HG03469 (cell line): Measurements from ENCODE around the gene CCL16.

Source experiments
- ATAC-seq: cut with Tn5 transposase; IDR thresholded peaks from one replicate; pipeline ENCODE4 v1.9.1; 2021; ENCODE audit warnings: mild to moderate bottlenecking, moderate library complexity, moderate number of reproducible peaks; ENCODE audit not compliant: unreplicated experiment

CCL16 gene

DNA sequence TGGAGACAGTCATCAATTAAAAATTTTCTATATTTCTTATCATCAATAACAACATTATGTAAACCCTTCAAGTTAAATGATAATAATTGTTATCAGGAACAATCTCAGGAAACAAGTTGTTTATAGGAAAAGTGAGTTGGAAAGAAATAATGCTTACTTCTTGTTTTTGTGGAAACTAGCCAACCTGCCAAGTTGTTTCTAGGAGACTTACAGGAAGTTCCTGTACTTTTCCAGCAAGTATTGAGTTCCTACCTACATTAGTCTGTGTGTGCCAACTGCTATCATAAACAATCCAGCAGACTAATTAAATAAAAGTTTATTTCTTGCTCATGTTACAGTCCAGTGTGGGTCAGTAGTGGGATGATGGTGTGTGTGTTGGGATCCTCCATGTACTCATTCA is 6.9 kb upstream of the CCL16 start:
- ATAC-seq, result no peak

DNA sequence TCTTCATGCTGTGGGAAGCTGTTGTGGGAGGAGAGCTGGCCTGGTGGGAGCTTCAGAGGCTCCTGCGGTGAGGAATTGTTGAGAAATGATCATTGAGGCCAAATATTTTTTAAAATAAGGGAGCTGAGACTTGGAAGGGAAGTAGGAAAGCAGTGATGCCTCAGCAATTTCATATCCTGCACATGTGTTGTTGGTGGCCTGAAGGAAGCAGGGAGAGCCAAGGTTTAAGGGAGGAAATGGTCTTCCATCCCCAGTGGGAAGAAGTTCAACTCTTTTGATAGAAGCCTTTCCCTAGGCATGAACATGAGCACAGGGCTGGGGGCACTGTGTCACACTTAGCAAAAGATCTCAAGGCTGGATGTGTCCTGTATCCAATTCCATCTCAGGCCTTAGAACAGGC is 5.3 kb upstream of the CCL16 start, which contains the start of gene CCL14:
Gene CCL14, minus strand, starts transcription at position 87 of the 400 bp plus-strand sequence. Its CDS starts 80 bp downstream, at position 7.
- ATAC-seq, result no peak

DNA sequence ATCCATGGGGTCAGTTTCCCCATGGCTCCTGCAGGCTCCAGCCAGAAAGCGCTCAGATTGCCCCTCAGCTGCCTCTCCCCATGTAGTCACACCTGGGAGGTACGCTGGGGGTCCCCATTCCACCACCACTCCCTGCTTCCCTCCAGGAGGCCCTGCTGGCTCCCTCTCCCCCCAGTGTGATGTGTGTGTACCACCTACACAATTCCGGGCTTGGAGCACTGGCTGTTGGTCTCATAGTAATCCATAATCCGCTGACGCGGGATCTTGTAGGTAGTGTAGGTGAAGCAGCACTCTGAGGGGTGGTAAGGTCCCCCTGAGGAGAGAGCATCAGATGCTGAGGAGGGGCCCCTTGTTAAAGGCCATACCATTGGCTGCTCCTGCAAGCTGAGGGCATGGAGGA is 2.8 kb upstream of the CCL16 start:
- ATAC-seq, result no peak

DNA sequence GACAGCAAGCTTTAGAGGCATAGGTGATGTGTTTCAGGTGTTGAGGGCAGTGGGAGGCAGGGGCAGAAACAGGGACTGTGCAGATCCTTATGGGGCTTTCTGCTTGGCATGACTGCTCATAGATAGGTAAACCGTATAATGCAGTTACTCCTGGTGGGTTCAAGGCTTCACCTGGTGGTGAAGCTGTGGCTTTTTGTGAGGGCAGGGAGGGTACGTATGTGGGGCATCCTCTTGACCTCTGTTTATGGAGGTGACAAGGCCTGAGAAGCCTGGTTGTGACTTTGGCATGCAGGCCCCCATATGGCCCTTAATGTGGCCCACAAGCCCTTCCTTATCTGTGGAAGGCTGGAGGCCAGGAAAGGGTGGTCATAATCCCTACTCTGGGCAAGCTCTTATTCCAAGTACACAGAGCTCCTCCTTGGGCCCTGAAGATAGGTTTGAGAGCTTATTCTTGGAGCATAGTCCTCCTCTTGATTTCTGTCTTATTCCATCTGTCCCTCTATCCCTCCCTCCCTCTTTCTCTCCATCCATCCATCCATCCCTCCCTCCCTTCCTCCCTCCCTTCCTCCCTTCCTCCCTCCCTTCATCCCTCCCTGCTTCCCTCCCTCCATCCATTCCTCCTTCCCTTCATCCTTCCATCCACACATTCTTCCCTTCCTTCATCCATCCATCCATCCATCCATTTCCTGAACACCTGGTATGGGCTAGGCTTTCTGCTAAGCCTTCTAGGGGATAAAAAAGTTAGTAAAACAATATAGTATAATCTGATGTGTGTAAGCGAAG is 1.3 kb upstream of the CCL16 start:
- ATAC-seq, result no peak

DNA sequence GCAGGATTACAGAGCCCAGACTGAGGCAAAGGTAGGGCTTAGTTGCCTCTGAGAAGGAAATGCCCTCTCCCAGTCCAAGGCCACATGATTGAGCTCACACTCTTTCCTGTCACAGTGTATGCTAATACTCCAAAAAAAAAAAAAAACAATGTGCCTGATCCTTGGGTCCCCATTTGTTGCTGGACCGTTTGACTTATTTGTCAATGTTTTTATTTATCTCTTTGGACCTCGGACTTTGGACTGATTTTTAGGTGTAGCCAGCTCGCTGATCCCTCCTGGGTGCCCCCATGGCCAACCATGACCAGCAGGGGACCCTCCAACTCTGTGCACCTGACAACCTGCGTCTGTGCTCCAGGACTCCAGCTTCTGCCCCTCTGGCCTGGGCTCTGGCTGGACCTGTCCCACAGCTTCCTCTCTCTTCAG is 622 bp upstream of the CCL16 start:
- ATAC-seq, result no peak

DNA sequence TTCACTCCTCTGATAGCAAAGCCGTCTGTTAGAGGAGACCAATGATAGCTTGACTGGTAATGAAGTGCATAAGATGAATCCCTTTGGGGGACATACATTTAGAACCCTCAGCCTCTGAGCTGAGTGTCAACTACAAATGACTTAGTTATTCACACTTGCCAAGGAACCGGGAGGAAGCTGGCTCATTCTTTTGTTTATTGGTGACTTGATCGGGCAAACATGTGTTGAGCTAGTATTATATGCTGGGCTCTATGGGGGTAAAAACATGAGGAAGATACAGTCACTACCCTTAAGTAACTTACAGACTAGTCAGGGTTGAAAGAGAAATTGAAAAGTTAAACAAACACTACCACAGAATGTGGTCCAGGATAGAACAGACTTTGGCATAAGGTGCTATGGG is 3.0 kb downstream of the CCL16 start:
- no peak for ATAC-seq

DNA sequence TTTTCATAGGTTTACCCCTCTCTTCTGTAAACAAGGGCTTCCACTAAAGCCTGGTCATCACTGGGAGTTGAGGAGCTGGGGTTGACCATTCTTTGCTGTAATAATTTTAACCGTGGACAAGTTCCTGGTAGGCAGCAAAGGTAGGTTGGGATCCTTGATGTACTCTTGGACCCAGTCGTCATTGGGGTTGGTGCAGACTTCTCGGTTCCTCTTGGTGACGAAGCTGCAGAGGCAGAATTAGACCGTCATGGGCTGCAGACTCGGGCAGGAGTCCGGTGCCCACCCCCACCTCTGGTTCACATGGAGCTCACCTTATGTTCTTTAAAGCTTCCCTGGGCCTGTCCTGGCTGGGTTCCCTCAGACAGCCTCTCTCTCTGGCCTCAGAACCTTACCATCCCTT is 3.8 kb downstream of the CCL16 start:
- no peak for ATAC-seq

DNA sequence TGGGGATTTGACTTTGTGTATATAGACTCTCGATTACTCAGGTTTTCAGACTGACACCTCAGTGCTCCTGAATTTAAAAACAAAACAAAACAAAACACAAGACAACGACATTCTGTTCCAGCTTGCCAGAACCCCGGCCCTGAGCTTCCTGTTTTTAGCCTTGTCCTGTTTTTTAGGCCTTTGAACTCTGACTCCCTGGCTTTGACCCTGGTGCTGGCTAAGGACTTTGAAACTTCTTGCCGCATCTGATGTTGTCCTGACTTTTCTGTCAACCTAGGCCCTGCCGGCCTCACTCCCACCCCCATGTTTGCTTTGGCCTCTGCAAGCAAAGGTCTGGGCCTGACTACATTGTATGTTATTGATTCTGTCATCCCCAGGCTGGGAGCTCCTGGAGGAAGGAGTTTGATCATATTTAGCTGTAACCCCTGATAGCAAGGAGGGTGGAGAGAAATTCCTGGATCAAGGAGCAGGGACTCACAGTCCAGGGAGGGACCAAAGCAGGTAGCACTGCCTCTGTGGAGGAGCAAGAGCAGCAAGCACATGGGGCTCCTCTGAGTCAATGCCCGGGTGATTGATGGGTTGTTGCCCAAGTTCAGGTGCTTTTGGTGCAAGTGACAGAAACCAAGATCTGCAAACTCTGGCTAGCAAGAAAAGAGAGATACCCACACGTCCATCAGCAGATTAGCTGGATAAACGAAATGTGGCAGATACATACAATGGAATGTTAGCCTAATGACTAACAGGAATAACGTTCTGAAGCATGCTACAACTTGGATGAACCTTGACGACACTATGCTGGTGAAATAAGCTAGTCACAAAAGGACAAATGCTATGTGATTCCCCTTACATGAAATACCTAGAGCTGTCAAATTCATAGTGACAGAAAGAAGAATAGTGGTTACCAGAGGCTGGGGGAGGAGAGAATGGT is 7.7 kb downstream of the CCL16 start:
- no peak for ATAC-seq

DNA sequence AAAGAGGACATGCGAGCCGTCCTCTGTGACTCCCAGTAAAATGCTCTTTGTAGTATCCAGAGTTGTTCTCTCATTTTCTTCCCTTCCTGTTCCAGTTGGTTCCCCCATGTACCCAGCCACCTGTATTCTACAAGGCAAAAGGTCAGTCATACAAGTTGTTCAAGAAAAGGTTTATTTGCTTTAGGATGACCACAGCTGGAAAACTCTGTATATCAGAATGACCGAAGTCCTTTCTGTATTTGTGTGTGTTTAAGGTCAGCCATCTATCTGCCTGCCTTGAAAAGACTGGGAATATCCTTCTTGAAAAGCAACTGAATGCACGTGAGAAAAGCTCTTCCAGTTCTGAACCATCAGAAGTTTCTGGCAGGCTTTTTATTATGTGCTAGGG is 8.4 kb downstream of the CCL16 start:
- ATAC-seq, result no peak

DNA sequence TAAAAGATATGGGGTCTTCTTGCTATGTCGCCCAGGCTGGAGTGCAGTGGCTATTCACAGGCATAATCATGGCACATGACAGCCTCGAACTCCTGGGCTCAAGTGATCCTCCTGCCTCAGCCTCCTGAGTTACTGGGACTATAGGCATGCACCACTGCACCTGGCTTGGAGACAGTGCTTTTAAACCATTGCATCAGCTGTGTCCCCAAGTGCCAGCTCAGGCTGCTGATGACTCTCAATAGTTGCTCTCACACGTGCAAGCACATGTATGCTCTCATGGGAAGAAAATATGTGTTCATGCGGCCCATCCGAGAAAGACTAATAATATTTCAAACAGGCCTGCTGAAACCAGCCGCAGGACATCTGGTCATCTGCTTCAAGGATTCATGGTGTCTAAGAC is 8.8 kb downstream of the CCL16 start:
- ATAC-seq, result no peak

DNA sequence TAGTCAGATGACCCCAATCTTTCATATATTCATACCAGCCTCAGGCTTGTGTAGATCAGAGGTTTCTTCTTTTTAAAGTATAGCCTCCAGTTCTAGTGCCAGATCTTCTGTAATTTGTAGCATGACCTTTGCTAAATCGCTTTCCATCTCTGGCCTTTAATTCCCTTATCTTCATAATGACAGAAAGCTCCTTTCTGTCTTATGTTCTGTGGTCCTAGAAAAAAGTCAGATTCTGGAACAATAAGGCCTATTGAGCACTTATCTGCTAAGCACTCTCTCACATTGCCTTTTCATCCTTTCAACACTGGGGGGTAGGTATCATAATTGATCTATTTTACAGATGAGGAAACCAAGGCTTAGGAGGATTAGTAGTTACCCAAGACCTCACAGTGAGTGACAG is 9.2 kb downstream of the CCL16 start:
- ATAC-seq, result no peak

DNA sequence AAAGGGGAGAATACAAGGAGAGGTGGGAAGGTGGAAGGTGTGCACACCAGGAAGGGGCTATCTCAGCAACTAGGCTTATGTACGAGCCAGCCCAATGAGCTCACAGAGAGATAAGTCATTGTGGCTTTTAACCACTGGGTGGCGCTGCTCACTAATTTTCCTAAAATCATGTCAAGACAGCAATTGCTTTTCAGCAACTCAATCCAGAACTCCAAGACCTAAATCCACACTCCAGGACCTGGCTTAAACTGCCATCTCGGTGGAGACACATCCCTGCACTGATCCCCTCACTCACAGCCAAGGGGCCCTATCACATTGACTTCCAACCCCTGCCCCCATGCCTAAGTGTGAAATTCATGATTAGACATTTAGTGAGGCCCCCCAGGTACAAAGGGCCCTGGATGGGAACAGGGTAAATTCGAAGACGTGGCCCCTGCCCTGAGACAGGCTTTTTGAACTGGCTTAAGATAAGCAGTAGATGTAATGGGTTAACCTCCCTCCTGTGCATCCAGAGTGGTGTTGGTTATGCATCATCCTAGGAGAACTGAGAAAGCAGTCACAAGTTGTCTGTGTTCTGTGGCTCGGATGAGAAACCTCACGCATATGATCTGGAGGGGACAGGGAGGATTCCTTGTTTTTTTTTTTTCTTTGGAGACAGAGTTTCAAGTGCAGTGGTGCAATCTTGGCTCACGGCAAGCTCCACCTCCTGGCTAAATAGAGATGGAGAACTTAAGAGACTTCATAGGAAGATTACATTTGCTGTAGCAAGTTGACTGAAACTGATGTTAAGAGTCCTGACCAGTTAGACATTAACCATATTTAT is 11.5 kb downstream of the CCL16 start:
- no peak for ATAC-seq

DNA sequence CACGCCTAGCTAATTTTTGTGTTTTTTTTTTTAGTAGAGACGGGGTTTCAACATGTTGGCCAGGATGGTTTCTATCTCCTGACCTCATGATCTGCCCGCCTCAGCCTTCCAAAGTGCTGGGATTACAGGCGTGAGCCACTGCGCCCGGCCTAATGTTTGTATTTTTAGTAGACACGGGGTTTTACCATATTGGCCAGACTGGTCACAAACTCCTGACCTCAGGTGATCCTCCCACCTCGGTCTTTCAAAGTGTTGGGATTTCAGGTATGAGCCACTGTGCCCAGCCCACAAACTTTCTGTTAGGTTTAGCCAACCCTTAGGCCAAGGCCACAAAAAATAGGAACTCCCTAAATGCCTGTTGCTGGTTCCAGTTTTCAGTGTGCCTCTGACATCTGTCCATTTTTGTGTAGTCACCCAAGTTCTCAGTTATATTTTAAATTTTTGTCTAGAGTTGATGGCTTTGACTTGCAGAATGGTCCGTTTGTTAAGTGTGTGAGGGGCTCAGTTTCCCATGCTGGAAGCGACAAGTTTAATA is 12.7 kb downstream of the CCL16 start:
- ATAC-seq, result no peak

DNA sequence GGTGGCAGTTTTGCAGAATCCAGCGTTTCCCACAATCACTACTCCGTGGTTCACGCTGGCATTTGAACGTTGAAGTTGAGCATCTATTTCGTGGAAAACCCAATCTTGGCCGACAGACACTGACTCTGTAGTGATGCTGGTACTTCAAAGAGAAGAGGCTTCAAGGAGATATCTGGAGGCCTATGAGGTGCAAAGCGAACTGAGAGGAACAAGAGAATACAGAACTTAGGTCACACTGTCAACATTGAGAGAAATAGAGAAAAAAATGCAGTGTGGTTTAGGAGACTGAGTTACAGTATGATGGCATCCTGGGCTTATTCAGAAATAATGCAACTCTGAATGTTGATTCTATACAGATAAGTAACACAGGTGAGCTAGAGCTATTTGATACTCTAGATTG is 16.0 kb downstream of the CCL16 start:
- no peak for ATAC-seq

DNA sequence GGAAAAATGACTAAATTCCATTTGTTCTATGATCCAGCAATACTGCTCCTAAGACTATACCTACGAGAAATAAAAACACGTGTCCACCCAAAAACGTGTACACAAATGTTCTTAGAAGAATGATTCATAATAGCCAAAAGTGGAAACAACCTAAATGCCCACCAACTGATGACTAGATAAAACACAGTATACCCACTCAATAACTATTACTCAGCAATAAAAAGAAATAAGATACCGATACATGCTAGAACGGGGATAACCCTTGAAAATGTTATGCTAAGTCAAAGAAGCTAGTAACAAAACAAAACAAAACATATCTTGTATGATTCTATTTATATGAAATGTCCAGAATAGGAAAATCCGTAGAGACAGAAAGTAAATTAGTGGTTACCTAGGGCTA is 17.6 kb downstream of the CCL16 start:
- ATAC-seq, result no peak

DNA sequence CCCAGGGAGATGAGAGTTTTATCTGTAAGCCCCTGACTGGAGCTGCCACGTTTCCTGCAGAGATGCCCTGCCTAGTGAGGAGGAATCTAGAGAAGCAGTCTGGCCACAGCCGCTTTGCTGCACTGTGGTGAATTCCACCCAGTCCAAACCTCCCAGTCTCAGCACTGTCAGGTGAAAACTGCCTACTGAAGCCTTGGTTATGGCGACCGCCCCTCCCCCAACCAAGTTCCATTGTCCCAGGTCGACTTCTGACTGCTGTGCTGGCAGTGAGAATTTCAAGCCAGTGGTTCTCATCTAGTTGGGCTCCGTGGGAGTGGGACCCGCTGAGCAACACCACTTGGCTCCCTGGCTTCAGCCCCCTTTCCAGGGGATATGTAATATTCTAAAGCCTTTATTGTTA is 27.6 kb downstream of the CCL16 start:
- no peak for ATAC-seq

DNA sequence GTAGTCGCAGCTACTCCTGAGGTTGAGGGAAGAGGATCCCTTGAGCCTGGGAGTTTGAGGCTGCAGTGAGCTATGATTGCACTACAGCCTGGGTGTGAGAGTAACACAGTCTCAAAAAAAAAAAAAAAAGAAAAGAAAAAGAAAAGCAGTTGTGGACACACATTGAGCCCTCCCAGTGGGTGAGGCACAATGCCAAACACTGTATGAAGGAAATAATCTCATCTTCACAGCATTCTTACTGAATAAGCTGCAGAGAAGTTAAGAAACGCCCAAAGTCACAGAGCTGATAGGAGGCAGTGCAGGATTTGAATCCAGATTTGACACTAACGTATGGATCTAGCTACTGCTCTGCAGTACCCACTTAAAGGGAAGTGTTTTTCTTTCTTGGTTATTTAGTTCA is 31.9 kb downstream of the CCL16 start:
- ATAC-seq, result no peak

DNA sequence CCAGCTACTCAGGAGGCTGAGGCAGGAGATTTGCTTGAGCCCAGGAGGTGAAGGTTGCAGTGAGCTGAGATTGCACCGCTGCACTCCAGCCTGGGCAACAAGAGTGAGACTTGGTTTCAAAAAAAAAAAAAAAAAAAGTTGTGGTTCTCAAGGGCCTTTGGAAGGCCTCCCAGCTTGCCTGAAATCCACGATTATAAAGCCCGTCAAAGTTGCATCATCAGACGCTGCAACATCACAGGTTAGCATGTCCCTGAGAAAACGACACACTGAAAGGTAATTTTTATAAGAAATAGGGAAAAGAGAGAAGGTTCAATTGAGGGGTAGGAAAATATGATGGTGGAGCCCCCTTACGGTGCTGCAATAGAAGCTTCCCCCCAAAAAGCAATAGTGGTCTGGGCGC is 33.2 kb downstream of the CCL16 start:
- ATAC-seq, result no peak

DNA sequence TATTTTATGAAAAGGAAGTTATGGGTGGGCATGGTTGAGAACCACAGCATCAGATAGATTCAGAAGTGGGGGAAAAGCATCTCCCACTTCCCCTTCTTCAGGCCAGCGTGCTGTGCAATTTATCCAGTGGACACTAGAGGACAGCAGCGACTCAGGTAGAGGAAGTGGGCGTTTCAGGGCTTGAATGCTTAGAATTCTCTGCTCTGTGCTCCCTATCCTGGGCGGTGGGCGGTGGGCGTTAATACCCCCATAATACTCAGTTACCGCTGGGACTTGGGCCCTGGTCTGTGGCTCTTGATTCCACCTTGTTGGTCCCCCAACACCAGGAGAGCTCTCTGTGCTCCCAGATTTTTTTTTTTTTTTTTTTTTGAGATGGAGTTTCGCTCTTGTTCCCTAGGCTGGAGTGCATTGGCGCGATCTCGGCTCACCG is 34.1 kb downstream of the CCL16 start:
- no peak for ATAC-seq

DNA sequence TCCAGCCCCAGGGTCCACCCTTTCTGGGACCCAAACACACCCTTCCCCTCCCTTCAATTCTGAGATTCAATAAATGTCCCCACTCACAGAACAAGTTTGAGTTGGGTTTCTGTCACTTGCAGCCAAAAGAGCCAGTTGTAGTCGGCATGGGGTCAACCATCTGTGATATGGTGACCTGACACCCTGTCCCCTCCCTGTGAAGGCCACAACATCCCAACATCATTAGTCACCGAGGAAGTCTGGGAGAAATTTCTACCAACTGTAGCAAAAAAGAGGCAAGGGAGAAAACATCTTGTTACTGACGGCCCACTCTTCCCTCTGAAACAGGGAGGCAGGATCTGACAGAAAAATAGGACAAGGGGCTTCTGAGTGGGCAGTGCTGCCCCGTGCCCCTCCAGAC is 37.1 kb downstream of the CCL16 start:
- ATAC-seq, result no peak

DNA sequence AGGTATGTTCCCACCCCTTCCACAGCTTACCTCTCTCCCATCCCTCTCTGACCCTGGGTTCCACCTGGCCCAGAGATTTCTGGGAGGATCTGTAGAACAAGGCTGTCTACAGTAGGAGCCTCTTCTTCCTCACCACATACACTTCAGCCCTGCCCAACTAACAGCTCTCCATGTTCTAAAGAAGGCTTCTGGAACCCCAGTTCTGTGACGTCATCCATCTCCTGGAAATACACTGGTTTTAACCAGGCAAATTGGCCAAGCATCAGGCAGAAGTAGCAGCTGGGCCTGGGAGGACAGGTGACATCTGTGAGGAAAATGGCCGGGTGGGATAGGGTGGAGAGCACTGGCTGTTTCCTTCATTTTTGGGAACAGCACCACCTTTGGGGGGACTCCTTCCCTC is 37.8 kb downstream of the CCL16 start, which contains the start of gene LYZL6:
Gene LYZL6, minus strand, starts transcription at position 177 of the 400 bp plus-strand sequence. CDS start 4,357 bp downstream, outside the sequence.
- no peak for ATAC-seq
